Pulmonary artery endothelial cell (primary cell): ENCODE measurements around the gene P2RX7. TPM values are rescaled to one million over a fixed set of nuclear protein-coding genes. Genes with fewer than 3 reads are reported as not detected.
"Not testable (repeated sequence)": the region's sequence is repeated elsewhere in the genome, so short reads cannot be mapped to it uniquely, and the experiment has no call there.

Experiments
- DNase-seq: peaks from one replicate; pipeline ENCODE4 v3.0.0-alpha.2; 2011; ENCODE audit warnings: low read depth, low spot score
- total RNA-seq: library from RNA; depleted of rRNA; stranded (reverse); fragments of >200 nt; gene quantifications from 2 replicates; pipeline ENCODE4 v1.2.3, GENCODE V29; 2014

Gene P2RX7
- total RNA-seq, 1 donor from 2014 or later: 1.7 TPM

GRCh38 chr12:121133838-121134237 lies 1.2 kb downstream of the P2RX7 start:
- no peak for DNase-seq

GRCh38 chr12:121135320-121135719 lies 2.6 kb downstream of the P2RX7 start:
- DNase-seq: no peak

- no peak for DNase-seq
Observed at GRCh38 chr12:121137512-121137911, 4.8 kb downstream of the P2RX7 start.

GRCh38 chr12:121138284-121138683 lies 5.6 kb downstream of the P2RX7 start:
- no peak for DNase-seq

- DNase-seq: no peak
Observed at GRCh38 chr12:121139286-121139685, 6.6 kb downstream of the P2RX7 start.

- DNase-seq: no peak
Observed at GRCh38 chr12:121142171-121142950, 9.7 kb downstream of the P2RX7 start.

- no peak for DNase-seq
Observed at GRCh38 chr12:121144416-121144914, 11.8 kb downstream of the P2RX7 start.

GRCh38 chr12:121145221-121145620 lies 12.5 kb downstream of the P2RX7 start:
- no peak for DNase-seq

- DNase-seq: not testable (repeated sequence)
Observed at GRCh38 chr12:121149289-121149688, 16.6 kb downstream of the P2RX7 start.

GRCh38 chr12:121154793-121155375 lies 22.2 kb downstream of the P2RX7 start:
- DNase-seq: no peak

- DNase-seq: no peak
Observed at GRCh38 chr12:121156365-121156764, 23.7 kb downstream of the P2RX7 start.

GRCh38 chr12:121158085-121158484 lies 25.4 kb downstream of the P2RX7 start:
- DNase-seq: no peak

- DNase-seq: not testable (repeated sequence)
Observed at GRCh38 chr12:121158728-121159351, 26.2 kb downstream of the P2RX7 start.

- no peak for DNase-seq
Observed at GRCh38 chr12:121159467-121160307, 27.0 kb downstream of the P2RX7 start.

- DNase-seq: no peak
Observed at GRCh38 chr12:121162384-121162783, 29.7 kb downstream of the P2RX7 start.

GRCh38 chr12:121162985-121163384 lies 30.3 kb downstream of the P2RX7 start:
- no peak for DNase-seq

GRCh38 chr12:121164839-121165238 lies 32.2 kb downstream of the P2RX7 start:
- DNase-seq: not testable (repeated sequence)

- no peak for DNase-seq
Observed at GRCh38 chr12:121165316-121165715, 32.6 kb downstream of the P2RX7 start.

- no peak for DNase-seq
Observed at GRCh38 chr12:121166356-121166755, 33.7 kb downstream of the P2RX7 start.

- no peak for DNase-seq
Observed at GRCh38 chr12:121167232-121167820, 34.6 kb downstream of the P2RX7 start.

GRCh38 chr12:121167951-121168350 lies 35.3 kb downstream of the P2RX7 start:
- DNase-seq: no peak
